Measurements from ENCODE around the gene LRRFIP1.

LRRFIP1 gene

DNA sequence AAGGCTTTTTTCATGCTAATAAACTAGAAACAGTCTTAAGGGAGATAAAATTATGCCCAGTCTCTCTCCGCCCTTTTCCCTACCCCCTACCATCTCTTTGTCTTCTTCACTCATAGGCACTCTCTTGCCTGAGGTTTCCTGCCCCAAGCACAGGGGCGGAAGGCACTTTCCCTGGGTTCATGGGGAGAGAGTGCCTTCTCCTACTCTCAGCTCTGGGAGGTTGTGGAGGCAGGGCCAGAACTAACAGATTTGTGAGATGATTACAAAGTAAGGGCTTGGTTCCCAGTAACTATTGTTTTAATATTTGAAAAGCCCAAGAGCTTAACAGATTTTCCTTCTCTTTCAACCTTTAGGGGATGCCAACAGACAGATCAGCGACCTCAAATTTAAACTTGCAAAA is 145.1 kb downstream of the LRRFIP1 start:
- Histone ChIP-seq H3K9me3 (ENCODE audit: control insufficient read depth, insufficient read depth, low read length) (no peaks in the 10 kb centered on the region), H3K27me3 (ENCODE audit: control insufficient read depth, low read length) (no peaks in the 10 kb centered on the region), H3K36me3 (ENCODE audit: control insufficient read depth, low read length) (peaks cover 38% of the 10 kb centered on the region), H3K9me2 (replicated peaks; ENCODE audit: control insufficient read depth, low read length) (no peaks in the 10 kb centered on the region), H3K4me1 (ENCODE audit: control insufficient read depth, low read length) (no peaks in the 10 kb centered on the region), H3K4me2 (ENCODE audit: low read length) (no peak overlapping the region), H4K20me1 (ENCODE audit: control insufficient read depth, insufficient read depth, low read depth, low read length) (no peaks in the 10 kb centered on the region), H3F3A (ENCODE audit: control insufficient read depth, insufficient read depth) (peaks cover 2% of the 10 kb centered on the region; the same call in 1 of the 2 replicates), H3K4me3 (ENCODE audit: low read length) (no peak overlapping the region), H3K27ac (ENCODE audit: low read depth, low read length) (no peak overlapping the region), H3K79me2 (ENCODE audit: control insufficient read depth, low read length) (no peaks in the 10 kb centered on the region)
- TF ChIP-seq EZH2phosphoT487 (IDR thresholded peaks at IDR 0.05; ENCODE audit: borderline replicate concordance, low read length), result no peak
- TF ChIP-seq, protein P1, sequence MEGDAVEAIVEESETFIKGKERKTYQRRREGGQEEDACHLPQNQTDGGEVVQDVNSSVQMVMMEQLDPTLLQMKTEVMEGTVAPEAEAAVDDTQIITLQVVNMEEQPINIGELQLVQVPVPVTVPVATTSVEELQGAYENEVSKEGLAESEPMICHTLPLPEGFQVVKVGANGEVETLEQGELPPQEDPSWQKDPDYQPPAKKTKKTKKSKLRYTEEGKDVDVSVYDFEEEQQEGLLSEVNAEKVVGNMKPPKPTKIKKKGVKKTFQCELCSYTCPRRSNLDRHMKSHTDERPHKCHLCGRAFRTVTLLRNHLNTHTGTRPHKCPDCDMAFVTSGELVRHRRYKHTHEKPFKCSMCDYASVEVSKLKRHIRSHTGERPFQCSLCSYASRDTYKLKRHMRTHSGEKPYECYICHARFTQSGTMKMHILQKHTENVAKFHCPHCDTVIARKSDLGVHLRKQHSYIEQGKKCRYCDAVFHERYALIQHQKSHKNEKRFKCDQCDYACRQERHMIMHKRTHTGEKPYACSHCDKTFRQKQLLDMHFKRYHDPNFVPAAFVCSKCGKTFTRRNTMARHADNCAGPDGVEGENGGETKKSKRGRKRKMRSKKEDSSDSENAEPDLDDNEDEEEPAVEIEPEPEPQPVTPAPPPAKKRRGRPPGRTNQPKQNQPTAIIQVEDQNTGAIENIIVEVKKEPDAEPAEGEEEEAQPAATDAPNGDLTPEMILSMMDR (IDR thresholded peaks at IDR 0.05; ENCODE audit: low read depth, low read length, poor library complexity, severe bottlenecking), result no peak

DNA sequence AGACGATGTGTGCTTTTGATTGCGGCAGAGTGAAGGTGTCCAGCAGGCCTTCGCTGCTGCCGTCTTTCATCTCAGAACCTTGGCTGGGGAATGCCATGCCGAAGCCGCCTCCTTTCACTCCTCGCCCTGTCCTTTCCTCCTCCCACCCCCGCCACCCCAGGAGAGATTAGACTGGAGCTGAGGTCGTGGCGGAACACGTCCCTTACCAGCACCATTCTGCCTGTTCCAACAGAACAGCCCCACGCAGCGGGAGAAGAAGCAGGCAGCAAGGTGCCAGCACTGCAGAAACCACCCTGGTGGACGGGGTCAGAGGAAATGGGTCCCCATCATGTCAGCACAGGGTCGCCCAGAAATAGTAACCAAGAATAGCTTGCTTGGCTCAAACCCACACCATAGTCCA is 146.4 kb downstream of the LRRFIP1 start:
- Histone ChIP-seq H3K4me2 (ENCODE audit: low read length) (no peak overlapping the region), H3K27ac (ENCODE audit: low read depth, low read length) (no peak overlapping the region), H4K20me1 (ENCODE audit: control insufficient read depth, insufficient read depth, low read depth, low read length) (no peaks in the 10 kb centered on the region), H3K4me1 (ENCODE audit: control insufficient read depth, low read length) (no peaks in the 10 kb centered on the region), H3K9me3 (ENCODE audit: control insufficient read depth, insufficient read depth, low read length) (no peaks in the 10 kb centered on the region), H3K4me3 (ENCODE audit: low read length) (no peak overlapping the region), H3F3A (ENCODE audit: control insufficient read depth, insufficient read depth) (peaks cover 2% of the 10 kb centered on the region; the same call in 1 of the 2 replicates), H3K79me2 (ENCODE audit: control insufficient read depth, low read length) (no peaks in the 10 kb centered on the region), H3K27me3 (ENCODE audit: control insufficient read depth, low read length) (no peaks in the 10 kb centered on the region), H3K9me2 (replicated peaks; ENCODE audit: control insufficient read depth, low read length) (no peaks in the 10 kb centered on the region), H3K36me3 (ENCODE audit: control insufficient read depth, low read length) (peaks cover 48% of the 10 kb centered on the region)
- no peak for TF ChIP-seq EZH2phosphoT487 (IDR thresholded peaks at IDR 0.05; ENCODE audit: borderline replicate concordance, low read length)
- TF ChIP-seq, protein P1 (IDR thresholded peaks at IDR 0.05; ENCODE audit: low read depth, low read length, poor library complexity, severe bottlenecking), result no peak

DNA sequence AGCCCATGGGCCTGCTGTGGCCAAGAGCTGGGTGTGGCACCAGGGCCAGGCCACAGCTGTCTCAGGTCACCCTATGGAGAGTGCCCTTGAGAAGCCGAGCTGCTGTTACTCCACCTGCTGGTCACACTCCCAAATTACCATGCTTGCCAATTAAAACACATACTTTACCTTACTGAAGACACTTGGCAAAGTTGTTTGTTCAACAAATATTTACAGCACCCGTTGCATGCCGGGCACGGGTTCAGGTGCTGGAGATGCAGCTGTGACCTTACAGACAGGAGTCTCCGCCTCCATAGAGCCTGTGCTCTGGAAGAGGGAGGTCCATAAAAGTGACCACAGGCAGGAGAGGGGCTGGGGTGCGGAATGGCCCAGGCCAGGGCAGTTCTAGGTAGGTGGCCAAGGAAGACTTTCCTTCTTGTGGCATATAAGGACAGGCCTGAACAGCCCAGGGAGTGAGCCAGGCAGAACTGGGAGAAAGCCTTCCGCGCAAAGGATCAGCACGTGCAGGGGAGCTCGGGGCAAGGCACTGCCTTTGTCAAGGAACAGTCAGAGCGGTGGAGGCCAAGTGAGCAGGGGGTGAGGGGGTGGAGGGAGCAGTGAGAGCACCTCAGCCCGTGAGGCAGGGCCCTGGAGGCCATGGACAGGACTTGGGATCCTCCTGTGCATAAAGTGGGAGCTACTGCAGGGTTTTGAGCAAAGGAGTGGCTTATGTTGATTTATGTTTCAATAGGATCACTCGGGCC is 147.6 kb downstream of the LRRFIP1 start:
- Histone ChIP-seq H3K4me3 (ENCODE audit: low read length) (no peak overlapping the region), H3K79me2 (ENCODE audit: control insufficient read depth, low read length) (no peaks in the 10 kb centered on the region), H3K36me3 (ENCODE audit: control insufficient read depth, low read length) (peaks cover 49% of the 10 kb centered on the region), H3K9me3 (ENCODE audit: control insufficient read depth, insufficient read depth, low read length) (no peaks in the 10 kb centered on the region), H3K4me2 (ENCODE audit: low read length) (no peak overlapping the region), H3K27me3 (ENCODE audit: control insufficient read depth, low read length) (no peaks in the 10 kb centered on the region), H3K4me1 (ENCODE audit: control insufficient read depth, low read length) (no peaks in the 10 kb centered on the region), H3F3A (ENCODE audit: control insufficient read depth, insufficient read depth) (peaks cover 2% of the 10 kb centered on the region; the same call in 1 of the 2 replicates), H3K27ac (ENCODE audit: low read depth, low read length) (no peak overlapping the region), H4K20me1 (ENCODE audit: control insufficient read depth, insufficient read depth, low read depth, low read length) (no peaks in the 10 kb centered on the region), H3K9me2 (replicated peaks; ENCODE audit: control insufficient read depth, low read length) (no peaks in the 10 kb centered on the region)
- no peak for TF ChIP-seq EZH2phosphoT487 (IDR thresholded peaks at IDR 0.05; ENCODE audit: borderline replicate concordance, low read length)
- TF ChIP-seq, protein P1 (IDR thresholded peaks at IDR 0.05; ENCODE audit: low read depth, low read length, poor library complexity, severe bottlenecking), result peak; percentile 88
